Hematopoietic multipotent progenitor cell treated with erythropoietin and hydrocortisone succinate and interleukin-3 and kit ligand, for 8 days (in vitro differentiated cells): ENCODE results near the gene SLC15A1.

Experiments
- DNase-seq: peaks from one replicate; pipeline ENCODE4 v3.0.0-alpha.2; 2015

The SLC15A1 gene

DNA sequence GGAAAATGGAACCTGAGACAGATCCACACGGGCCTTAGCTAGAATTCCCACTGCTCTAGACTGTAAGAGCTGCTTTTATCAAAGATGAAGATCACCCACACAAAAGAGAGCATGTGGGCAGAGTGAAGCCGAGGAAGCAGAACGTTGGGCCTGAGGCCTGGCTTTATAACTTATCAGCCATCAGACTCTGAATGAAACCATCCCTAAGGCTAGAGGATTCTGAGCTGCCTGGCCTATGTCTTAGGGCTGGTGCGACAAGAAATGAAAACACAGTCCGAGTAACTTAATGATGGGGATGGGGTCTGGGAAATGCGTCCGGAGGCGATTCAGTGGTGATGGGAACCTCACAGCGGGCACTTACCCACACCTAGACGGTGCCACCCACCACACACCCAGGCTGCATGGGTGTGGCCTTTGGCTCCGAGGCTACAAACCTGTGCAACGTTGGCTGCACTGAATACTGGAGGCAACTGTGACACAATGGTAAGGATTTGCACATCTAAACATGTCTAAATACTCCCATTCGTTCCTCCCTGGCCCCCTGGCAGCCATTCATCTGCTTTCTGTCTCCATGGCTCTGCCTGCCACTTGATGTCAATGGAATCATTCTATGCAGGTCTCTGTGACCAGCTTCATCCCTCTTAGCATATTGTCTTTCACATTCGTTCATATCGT, 62.0 kb downstream of the SLC15A1 start:
- no peak for DNase-seq

DNA sequence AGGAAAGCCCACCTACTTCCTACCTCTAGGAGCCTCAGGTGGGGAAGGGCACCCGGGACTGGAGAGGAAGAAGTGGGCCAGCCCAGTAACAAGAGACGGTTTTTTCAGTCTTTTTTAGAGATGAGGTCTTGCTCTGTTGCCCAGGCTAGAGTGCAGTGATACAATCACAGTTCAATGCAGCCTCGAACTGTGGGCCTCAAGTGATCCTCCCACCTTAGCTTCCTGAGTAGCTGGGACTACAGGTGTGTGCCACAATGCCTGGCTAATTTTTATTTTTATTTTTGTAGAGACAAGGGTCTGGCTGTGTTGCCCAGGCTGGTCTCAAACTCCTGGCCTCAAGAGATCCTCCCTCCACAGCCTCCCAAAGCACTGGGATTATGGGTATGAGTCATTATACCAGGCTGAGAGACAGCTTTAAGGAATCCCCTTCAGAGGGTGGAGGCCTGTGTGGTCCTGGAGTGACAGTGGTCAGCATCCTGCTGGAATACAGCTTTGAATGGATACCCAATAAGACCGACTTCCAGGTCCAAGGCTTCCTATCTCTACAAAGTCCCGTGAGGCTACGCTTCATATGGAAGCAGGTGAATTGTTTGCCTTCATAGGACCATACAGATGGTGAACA, 63.0 kb downstream of the SLC15A1 start:
- DNase-seq = no peak

DNA sequence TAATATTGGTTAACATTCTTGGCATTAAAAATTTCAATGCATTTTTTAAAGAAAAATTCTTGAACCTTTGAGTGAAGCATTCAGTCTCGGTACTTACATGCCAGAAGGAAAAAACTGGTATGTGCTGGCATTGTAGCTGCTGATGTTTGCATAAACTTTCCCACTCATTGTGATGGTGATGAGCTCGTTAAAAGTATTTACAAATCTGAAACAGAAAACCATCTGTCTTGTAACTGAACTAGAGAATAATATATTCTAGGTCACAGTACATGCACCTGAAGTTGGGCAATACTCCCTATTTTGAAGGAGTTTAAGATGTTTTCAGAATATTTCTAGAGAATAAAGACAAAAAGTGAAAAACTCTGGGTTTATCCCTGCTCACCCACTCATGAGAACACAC, 64.1 kb downstream of the SLC15A1 start:
- DNase-seq = no peak

DNA sequence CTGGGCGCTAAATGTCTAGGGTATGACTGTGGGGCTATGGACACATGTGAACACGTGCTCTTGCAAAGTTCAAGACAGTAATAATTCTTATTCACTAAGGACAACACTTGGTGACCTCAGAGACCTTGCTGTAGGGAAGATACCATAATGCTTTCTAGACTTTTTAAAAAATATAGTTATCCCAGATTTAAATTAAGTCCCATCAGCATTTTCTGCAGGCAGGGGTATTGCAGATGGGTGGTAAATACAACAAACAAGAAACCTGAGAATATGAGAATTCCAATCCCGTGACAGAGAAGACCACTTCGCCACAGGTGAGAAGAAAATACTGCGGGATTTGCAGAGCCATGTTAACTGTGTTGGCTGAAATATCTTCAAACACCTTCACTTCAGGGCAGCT, 65.2 kb downstream of the SLC15A1 start:
- no peak for DNase-seq

DNA sequence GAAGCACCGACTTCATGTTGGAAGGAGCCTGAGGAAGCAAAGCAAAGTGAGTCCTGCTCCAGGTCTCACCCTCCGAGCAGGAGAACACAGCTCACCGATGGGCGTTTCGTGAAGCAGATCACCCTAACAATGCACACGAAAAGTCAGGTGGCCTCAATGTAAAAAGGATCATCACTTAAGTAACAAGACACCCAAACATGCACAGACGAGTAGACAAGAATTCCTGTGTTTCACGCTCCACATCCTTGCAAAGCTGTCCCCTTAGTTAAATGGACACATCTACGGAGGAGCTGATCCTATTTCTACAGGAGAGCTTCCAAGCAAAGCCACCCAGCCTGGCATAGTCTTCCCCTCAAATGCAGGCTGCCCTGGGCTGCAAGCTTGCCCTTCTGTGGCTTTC, 66.2 kb downstream of the SLC15A1 start:
- DNase-seq = no peak

DNA sequence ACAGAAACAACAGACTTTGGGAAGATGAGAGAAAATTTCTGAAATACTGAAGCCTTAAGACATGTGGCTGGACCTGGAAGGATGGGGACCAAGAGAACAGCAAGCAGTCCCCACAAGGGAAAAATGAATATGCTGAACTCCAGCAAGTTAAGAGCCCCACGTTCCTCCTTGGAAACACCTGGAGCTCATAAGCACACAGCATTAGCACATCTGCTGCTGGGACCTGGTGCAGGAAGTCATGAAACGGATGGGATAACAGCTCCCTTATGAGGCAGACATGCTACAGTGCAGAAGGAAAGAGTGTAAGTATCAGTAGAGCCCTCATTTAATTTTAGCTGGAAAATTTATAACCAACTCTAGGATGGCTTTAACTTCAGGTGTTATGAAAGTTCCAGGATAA, 67.3 kb downstream of the SLC15A1 start:
- DNase-seq = no peak

DNA sequence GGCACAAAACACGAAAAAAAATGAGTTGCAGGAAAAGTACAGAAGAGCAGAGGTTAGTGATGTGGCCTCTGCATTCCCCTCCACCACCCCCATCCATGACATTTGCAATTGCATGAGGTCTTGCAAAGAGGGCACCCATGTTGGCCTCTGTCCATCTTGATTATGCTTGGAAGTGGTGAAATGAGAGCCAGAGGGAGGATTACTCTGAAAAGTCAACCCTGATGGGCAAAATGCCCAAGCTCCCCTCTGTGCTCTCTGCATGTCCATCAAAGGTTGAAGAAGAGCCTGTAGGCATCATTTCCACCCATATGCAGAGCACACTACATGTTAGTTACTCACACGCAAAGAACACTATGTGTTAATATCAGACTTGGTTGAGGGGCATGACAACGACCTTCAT, 71.4 kb downstream of the SLC15A1 start:
- no peak for DNase-seq

DNA sequence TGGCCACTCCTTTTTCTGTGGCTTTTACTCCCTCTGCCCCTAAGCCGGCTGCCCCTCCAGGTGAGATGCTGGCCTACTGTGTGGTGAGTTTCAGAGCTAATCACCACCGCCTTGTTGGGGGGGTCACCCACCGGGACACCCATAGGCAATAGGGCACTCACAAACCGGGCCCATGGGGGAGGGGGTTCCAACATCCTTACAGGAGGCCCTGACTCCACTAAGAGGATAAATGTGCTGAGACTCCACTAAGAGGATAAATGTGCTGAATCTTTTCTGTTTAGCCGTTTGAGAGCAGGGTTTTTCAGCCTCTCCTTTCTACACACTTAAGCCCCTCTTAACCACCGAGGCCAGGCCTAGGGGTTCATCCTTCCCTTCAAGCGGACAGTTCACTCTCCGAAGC, 73.7 kb downstream of the SLC15A1 start:
- DNase-seq = no peak

DNA sequence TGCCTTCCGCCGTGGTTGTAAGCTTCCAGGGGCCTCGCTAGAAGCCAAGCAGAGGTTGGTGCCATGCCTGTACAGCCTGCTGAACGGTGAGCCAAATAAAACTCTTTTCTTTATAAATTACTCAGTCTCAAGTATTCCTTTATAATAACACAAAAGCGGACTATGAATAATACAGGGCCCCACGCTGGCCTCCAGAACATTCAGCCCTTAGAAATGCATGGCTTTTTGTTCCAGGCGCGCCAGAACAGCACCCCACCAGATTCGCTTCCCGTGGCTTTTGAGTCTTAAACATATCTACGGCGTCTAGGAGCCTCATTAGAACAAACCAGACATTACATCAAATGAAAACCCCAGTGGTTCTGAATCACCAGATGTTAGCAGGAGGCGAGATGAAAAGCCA, 75.1 kb downstream of the SLC15A1 start:
- no peak for DNase-seq

DNA sequence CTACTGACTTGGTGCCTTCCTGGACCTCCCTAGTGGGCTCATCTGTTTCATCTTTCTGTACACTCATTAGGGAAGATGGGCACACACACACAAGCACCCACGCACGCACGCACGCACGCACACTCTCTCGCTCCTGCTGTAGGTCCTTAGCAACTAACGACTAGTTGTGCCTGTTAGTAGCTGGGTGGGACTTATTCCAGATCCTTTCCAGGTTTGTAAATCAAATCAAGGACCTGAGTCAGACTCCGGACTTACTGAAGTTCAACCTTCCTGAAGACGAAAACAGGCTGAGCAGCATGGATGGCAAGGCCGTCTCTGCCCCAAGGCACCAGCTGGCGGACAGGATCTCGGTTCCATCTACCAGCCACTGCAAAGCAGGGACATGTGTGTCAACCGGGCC, 76.2 kb downstream of the SLC15A1 start:
- DNase-seq = no peak

DNA sequence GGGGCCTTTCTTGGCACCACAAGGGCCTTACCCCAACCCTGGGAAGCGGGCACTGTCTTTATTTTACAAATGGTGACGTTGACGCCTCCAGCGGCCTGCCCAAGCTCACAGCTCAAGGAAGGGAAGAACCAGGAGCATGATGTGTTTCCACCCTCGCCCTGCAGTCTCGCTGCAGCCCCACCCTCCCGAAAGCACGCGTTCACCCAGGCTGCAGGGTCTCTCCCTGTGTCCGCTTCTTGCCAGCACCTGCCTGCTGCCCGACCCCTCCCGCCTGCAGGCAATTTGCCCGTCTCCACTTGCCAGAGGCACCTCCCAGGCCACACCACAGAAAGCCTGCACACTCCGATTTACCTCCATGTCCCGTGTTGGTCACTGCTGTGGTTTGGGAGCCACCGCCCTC, 76.6 kb downstream of the SLC15A1 start:
- DNase-seq = no peak

DNA sequence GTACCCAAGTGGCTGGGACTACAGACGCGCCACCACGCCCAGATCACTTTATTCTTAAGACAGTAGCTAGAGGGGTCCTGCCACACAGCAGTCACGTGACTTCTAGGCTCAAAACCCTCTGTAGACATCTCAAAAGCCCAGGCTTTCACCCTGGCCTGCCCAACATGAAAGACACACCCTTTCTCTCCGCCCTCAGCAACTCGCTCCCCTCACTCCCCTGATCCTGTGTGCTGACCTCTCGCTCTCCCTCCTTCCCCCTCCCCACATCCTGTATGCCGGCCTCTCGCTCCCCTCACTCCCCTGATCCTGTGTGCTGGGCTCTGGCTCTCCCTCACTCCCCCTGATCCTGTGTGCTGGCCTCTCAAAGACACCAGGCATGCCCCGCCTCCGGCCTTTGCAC, 77.4 kb downstream of the SLC15A1 start:
- DNase-seq = no peak

DNA sequence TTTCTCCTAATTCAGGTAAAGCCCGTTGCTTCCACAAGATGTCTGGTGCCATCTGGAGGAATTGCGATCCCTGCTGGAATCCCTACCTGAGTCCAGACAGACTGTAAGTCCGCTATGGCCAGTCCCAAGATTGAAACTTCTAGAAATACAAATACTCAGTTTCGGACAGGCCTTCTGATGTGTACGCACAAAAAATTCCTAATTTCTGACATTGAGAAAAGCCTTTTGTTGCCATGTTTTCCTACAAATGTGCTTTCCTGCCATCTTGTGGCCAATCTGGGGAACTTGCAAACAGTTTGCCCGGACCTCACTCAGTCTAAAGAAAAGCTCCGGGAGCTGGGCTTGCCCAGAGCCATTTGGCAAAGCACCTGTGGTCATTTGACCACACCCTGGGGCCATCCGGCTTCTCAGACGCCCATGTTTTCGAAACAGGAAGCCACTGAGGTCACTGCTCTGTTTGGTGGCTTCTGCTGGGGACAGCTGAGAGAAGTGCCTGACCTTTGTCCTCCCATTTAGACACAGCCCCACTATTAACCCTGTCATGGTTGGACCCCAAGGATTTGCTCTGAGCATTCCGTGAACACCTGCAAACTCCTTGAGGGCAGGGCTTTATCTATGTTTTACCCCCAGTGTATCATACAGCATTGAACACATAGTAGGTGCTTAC, 79.4 kb downstream of the SLC15A1 start:
- peak; percentile 64 for DNase-seq

DNA sequence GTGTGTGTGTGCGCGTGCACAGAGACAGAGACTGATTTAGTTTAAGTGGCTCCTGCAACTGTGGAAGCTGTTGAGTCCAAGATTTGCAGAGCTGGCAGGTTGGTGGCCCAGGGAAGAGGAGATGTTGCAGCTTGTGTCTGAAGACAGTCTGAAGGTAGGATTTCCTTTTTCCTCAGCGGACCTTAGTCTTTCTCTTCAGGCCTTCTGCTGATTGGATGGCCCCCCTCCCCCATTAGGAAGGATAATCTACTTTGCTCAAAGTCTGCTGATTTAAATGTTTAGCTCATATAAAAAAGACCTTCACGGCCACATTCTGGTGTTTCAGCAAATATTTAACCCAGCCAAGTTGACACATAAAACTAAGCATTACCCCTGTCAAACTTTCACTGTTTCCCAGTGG, 84.3 kb downstream of the SLC15A1 start:
- DNase-seq = no peak

DNA sequence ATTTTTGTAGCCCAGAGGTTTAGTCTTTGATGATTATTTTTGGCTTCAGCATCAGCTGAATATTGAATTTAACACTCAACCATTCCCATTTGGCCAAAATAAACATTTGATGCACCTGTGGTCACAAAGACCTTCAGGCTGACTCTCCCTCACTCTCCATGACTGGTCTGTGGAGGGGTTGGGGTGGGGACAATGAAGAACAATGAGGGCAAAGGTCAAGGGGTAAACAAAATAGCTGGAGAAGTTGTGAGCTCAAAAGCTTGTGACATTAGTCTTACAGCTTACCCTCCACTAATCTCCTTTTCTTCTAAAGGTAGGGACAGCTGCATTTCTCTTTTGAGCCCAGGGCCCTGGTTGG, 86.9 kb downstream of the SLC15A1 start:
- DNase-seq = no peak

DNA sequence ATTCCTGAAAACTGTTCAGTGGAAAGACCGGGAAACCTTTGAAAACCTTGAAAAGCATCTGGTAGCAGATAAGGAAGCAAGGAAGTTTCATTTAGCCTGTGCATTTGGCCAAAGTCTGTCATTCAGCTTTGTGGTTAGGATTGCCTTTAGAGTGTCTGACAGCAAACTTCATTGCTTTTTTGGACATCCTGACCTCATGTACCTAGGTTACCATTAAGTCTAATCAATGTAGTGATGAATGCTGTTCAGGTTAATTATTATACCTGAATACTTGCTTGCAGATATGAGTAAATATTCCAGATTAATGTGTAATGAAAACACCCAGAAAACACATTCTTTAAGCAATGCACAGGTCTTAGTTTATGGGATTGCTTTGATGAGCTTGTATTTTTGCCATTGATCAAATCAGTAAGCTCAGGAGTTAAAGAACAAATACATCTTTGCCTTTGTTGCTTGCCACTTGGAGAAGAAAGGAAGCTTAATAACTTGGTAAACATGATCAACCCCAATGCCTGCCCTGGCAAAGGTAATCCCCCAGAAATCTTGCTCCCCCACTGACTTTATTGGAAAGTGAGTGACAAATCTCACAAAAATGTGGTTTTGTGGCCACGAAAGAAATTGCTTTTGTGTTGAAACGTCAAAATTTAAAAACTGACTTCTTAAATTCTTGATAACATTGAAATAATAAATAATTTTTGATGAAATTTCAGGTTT, 87.4 kb downstream of the SLC15A1 start:
- no peak for DNase-seq

DNA sequence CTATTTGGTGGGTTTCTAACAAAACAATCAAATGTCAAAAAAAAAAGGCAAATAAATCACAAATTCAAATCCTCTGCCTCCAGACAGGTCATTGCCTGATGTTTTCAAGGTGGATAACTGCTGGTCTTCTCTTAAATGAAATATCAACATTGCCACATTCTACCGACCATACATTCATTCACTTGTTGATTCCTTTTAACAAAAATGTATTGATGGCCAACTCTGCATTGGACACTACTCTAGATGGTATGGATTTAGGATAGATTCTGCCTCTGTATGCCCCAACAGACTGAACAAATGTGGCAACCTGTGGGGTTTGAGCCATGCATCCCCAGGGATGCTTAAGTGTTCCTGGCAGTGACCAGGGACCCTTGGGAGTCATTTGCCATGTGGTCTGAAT, 88.0 kb downstream of the SLC15A1 start:
- no peak for DNase-seq

DNA sequence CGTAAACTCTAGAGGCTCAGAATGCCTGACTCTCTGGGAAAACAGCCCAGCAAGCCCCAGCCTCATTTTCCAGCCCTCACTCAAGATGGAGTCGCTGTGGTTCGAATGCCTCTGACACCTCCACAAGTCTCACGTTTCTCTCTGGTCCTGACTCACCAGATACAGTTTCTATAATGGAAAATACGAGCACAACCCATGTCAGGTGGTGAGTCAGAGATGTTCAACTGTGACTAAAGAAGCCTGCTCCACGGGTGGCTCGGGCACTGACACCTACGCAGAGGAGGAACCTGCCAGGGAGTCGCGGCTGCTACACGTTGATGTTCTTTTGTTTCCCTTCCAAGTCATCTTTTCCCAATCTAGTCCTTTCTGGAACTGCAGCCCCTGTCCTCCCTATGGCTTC, 88.4 kb downstream of the SLC15A1 start:
- no peak for DNase-seq

DNA sequence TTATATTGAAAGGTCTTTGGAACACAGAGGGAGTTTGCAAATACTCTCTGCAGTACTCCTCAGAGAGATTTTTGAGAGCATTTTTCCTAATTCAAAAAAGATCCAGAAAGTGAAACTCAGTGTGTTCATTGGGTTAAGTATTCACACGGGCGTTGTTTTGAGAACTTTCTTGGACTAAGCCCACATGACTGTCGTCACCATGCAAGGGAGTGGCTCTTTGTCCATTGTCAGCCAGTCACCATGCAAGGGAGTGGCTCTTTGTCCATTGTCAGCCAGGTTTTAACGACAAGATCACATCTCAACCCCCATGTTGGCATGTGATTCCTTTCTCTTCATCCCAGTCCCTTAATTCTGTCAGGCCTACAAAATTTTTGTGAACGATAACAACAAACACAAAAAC, 94.3 kb downstream of the SLC15A1 start:
- no peak for DNase-seq

DNA sequence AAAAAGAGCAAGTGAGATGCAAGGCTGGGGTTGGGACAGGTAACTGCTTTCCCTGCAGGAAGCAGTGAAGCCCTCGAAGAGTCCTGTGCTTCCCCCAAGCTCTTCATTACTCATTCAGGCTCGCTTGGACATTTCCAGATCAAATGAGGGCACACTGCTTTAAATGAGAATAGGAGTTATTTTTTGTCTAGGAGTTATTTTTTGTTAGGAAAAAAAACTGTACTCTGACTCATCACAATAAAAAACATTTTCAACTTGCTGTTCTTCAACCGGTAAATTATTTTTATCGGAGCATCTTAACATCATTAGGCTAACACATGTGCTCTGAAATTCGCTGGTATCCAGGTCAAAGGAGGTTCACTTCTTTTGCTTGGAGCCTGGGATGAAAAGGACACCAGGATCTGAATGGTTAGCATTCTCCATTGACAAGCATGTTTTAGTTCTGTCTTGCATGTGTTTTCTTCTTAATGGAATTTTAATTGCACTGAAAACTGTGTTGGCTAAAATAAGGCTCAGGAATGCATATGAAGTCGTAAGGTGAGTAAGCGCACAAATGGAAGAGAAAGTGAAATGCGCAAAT, 94.9 kb downstream of the SLC15A1 start:
- DNase-seq = no peak

DNA sequence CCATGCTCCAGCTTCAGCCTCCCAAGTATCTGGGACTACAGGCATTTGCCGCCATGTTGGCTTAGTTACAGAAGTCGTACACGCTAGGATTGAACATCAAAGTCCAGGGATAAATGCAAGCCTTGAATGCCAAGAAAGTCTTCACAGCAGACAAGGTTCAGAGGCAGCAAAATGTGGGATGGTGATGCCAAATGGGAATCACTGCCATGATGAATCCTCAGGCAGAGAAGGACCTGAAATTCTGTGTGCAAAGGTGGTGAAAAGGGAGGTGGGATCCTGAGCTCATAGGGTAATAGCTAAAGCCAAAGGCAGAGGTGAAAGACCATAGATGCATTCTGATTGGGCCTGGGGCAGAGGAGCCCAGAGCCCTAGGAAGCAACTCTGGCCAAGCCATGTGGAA, 96.2 kb downstream of the SLC15A1 start:
- DNase-seq = no peak

DNA sequence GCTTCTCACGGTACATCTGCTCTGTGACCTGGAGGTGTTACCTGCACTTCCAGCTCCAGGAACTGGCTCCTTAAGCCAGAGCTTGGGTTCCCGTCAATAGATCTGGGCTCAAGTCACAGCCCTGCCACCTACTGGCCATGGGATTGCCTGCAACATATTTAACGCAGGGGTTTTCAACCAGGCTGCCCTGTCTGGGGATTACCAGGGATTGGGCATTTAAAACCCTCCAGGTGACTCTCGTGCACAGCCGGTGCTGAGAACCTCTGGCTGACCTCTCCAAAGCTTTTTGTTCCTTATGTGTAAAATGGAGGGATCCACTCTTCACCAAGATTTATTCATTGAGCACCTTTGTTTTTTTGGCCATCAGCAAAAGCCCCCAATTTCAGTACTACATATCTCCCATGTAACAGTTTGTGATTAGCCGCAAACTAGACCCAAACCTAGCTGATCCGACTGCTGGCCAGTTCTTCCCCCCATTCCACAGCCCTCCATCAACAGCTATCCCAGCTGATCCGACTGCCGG, 98.9 kb downstream of the SLC15A1 start:
- DNase-seq = peak; percentile 73

DNA sequence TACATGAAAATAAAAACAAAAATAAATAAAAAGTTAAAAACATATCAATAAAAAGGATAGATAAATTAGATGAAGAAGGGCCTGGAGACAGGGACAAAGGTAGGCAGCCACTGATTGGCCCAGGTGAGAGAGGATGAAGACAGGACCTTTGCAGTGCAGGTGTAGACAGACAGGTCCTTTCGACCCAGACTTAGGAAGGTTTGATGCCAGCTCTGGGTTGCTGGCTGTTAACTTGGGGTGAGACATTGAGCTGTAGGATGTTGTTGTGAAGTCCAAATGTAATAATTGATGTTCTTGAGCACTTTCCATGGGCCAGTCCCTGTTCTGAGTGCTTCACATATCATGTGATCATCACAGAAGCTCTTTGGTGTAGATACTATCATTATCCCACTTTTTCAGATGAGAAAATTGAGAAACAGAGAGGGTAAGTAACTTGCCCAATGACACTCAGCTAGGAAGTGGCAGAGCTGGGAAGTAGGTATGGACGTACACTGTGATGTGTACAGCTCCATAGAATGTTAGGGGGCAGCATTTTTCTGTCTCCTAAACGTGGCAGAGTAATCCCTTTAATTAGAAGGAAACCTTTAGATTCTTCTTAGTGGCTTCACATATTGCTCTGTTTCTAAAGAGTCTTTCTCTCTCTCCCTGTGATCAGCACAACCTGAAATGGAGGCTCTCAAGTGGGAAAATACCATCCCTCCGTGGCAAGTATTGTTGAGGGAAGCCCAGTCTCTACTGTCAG, 99.6 kb downstream of the SLC15A1 start:
- no peak for DNase-seq
